GM10847 (cell line): Measurements from ENCODE around the gene SYCE1.

Experiments used
- POLR2A ChIP-seq: IDR thresholded peaks from 2 replicates; pipeline ENCODE4 v1.6.1; 2011; ENCODE audit not compliant: insufficient read length; ENCODE audit errors: extremely low read depth

The SYCE1 gene

DNA sequence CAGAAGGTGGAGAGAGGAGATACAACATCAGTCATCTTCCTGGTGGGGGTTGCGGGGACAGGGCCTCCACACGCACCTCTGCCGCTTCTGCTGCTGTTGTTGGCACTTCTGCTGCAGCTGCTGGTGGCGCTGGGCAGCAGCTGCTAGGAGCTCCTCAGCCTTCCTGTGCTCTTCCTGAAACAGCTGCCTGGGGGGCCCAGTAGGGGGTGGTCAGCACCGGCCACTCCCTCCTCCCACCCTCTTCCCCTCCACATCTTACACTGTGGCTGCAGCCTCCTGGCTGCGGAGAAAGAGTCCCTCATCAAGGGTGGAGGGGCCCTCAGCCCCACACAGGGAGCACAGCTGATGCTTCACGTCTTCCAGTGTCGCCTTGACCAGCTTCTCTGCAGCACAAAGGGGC is 9.9 kb downstream of the SYCE1 start:
- no peak for TF ChIP-seq POLR2A

DNA sequence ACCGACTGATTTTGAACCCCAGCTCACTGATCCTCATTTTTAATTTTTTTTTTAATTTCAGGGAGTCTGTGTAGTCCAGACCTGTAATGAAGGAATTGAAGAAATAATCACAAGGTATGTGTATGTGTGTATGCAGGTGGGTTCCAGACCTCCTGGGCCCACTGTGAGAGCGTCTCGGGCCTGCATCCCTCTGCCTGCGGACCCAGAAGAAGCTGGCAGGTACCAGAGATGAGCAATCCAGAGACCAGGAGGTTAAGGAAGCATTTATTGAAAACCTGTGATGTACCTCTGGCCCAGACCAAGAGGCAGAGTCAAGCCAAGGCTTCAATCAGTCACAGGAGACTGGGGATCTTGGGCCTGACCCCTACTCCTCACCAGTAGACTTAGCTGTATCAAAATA is 10.8 kb downstream of the SYCE1 start:
- TF ChIP-seq POLR2A: no peak

DNA sequence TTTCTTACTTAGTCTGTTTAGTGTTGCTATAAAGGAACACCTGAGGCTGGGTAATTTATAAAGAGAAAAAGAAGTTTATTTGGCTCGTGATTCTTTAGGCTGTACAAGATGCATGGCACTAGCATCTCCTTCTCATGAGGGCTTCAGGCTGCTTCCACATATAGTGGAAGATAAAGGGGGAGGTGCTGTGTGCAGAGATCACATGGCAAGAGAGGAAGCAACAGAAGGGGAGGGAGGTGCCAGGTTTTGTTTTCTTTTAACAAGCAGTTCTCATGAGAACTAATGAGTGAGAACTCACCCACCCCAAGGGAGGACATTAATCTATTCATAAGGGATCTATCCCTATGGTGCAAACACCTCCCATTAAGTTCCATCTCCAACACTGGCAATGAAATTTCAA is 20.9 kb downstream of the SYCE1 start:
- no peak for TF ChIP-seq POLR2A

DNA sequence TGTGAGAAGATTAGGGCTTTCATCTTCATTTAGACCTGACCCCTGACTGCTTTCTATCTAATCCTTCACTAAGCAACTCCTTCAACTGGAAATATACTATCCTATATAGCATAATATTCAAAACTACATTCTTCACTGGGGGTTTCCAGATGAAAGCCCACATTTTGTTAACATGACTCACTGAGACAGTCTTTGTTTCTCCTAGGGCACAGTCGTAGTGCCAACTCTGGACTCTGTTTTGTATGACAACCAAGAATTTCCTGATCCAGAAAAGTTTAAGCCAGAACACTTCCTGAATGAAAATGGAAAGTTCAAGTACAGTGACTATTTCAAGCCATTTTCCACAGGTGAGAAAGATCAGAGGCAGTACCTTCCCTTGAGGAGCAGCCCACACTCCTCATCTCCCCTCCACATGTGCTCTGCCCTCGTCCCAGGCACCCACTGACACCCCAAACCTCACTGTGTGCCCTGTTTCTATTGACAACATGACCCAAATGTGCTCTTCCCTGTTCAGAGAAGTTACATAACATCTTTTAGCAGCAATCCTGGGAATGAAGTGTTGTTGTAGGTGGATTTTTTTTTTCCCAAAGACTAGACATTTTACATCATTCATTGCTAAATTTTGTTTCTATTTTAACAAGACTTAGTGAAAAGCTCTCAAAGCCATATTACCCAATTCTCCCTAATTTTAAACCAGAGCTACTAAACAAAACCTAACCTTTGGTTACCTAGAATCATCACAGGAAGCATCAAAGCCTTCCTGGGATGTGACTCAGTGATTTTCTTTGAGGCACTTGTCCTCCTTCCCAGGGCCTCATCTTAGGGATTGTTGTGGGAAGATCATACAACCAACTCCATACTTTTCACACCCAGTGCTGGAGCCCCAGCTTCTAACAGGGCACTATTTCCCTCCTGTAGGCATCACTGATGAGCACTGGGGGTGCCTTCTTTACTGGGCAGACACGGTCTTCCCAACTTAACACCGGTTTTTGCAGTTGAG is 27.5 kb downstream of the SYCE1 start:
- TF ChIP-seq POLR2A: no peak

DNA sequence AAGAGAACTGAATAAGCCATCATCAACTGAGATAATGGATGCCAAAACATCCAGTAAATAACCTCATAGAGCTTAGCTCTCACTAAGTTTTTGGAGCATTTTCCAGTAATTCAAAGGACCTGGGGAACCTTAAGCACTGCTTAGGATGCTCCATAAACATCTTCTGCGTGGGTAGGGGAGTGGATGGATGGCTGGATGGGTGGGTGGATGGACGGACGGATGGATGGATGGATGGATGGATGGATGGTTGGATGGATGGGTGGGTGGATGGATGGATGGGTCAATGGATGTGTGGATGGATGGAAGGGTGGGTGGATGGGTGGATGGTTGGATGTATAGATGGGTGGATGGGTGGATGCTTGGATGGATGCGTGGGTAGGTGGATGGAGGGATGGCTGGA is 29.2 kb downstream of the SYCE1 start:
- TF ChIP-seq POLR2A: no peak

GRCh38 chr10:133534417-133534816 is 31.0 kb downstream of the SYCE1 start:
- no peak for TF ChIP-seq POLR2A

GRCh38 chr10:133532871-133533270 is 32.5 kb downstream of the SYCE1 start:
- no peak for TF ChIP-seq POLR2A

GRCh38 chr10:133530506-133530905 is 34.9 kb downstream of the SYCE1 start:
- TF ChIP-seq POLR2A: no peak

DNA sequence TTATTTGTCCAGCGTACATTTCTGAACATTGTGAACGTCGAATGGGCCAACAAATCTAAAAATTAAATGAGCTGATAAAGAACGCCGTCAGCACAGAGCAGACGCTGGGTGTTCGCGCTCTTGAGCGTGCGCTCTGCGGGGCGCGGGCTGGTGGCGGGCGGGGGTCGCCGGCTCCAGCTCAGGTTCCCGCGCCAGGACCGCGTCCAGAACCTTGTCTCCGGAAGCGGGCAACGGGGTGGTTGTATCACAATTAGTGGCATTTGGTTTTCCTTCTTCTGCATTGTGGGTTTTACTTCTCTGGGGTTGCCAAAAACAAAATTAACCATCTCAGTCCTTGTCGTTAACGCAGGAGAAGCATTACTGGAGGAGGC is 35.8 kb downstream of the SYCE1 start:
- no peak for TF ChIP-seq POLR2A

DNA sequence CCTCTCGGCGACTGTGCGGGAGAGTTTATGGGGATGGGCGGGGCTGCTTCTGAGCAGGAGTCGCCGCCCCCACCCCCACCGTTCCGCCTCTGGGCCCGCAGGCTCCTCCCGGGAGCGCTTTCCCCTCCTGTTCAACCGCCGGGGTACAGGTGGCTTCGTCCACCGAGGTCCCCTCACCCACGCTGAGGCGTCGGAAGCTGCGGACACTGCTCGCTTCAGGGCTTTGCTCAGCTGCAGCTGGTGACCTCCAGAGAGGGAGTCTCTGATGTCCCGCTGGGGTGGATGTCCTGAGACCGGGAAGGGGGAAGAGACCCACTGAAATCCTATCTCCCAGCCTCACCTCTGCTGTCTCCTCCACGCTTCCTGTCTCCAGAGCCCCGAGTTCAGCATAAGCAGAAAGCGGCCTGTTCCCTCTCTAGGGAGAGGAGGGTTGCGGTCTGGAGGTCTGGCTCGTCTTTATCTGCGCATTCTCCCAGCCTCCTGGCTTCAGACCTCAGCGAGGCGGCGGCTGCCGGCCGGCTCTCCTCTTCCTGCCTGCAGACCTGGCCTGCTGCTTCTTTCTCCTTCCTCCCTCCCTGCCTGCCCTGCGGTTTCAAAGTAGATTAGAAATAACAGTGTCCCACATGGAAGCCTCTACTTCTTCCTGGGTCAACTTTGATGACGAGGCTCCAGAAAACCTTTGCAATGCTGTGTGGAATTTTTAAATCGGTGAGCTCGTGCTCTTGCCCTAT is 36.4 kb downstream of the SYCE1 start:
- no peak for TF ChIP-seq POLR2A

GRCh38 chr10:133528296-133528844 is 37.0 kb downstream of the SYCE1 start:
- TF ChIP-seq POLR2A: no peak

DNA sequence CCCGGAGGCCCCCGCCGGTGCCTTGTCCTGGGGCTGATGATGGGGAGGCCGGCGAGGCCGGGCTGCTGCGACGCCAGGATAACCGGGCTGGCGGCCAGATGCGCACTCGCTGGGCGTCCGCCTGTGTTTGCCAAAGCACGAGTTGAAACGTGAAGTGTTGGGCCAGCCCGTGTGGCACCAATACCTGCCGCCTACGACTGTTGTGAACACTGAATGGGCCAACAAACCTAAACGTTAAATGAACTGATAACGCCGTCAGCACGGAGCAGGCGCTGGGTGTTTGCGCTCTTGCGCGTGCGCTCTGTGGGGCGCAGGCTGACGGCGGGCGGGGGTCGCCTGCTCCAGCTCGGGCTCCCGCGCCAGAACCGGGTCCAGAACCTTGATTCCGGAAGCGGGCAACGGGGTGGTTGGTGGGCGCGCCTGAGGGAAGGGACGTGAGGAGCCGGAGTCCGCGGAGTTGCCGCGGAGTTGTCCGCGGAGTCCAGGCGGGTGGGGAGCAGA is 37.6 kb downstream of the SYCE1 start:
- no peak for TF ChIP-seq POLR2A

GRCh38 chr10:133526957-133527588 is 38.3 kb downstream of the SYCE1 start, which contains the start of gene CYP2E1:
Gene CYP2E1 (plus strand): TSS chr10:133527363. CDS start chr10:133527396, 33 bp downstream.
- no peak for TF ChIP-seq POLR2A

GRCh38 chr10:133525444-133525843 is 39.9 kb downstream of the SYCE1 start:
- TF ChIP-seq POLR2A: no peak

- TF ChIP-seq POLR2A: no peak
These were observed 41.7 kb downstream of the SYCE1 start for GRCh38 chr10:133523631-133524203.
